ENCODE measurements around the gene ZDHHC19.

- TF ChIP-seq POLR2A (IDR thresholded peaks at IDR 0.05; ENCODE audit: low read depth, low read length) (no peak), POLR2AphosphoS5 (IDR thresholded peaks at IDR 0.05; ENCODE audit: low read depth, low read length) (no peak), TAF1 (IDR thresholded peaks at IDR 0.05; ENCODE audit: borderline replicate concordance, low read depth, low read length) (no peak)
These were observed 48.0 kb downstream of the ZDHHC19 start for GRCh38 chr3:196163212-196163611.

Data from GM12892 (cell line).